ENCODE measurements around the gene APOL4. TPM values are rescaled to one million over a fixed set of nuclear protein-coding genes. Genes with fewer than 3 reads are reported as not detected.

The APOL4 gene
- total RNA-seq, 4 donors from 2014 or later, result 1.2 to 57.6 (median 11.2) TPM

GRCh38 chr22:36148411-36148810 is 53.2 kb downstream of the APOL4 start:
- 77 to 87% methylated on average over 8 of the region's 8 CpGs for WGBS, 2 donors
- TF ChIP-seq POLR2A (IDR thresholded peaks at IDR 0.05) (no peak), EP300 (IDR thresholded peaks at IDR 0.05) (no peak), CTCF (IDR thresholded peaks at IDR 0.05) (no peak)
- no peak for DNase-seq (ENCODE audit: low spot score in 2 of 2)
- H3K4me1 ChIP-seq, result peaks cover 0 to 64% (median 36%) of the 10 kb centered on the region in 4 donors
- no peaks in the 10 kb centered on the region for H3K27me3 ChIP-seq
- no peaks in the 10 kb centered on the region for H3K9me3 ChIP-seq
- peaks cover 0 to 26% (median 0%) of the 10 kb centered on the region in 3 donors for H3K36me3 ChIP-seq
- H3K4me3 ChIP-seq, result no peak overlapping the region
- peak overlapping the region in 2 of 4 donors; percentile 65 to 96 for H3K27ac ChIP-seq

DNA sequence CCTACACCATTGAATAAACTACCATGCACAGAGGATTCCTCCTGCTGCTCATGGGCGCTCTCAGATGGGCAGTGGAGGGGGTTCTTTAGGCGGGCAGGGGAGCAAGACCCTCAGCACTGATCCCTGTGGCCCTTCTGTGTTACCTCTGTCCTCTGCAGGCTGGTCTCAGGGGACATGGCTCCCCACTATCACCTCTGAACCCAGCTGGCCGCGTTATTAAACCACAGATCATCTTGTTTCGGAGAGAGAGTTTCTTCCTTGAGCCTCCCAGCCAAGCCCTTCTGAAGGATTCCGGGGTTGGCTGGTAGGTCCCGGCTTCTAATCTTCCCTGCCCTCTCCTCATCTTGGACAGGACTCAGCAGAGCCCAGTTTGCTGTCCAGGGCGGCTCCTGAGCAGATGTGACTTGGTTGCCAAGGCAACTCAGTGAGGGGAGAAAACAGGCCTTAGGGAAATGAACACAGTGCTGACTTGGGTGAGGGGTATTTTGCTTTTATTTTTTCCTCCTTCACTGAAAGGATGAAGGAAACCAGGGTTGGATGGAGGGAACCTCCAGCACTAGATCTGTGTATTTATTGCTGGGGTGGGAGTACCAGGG is 54.3 kb downstream of the APOL4 start:
- TF ChIP-seq EP300 (IDR thresholded peaks at IDR 0.05), result no peak
- TF ChIP-seq CTCF (IDR thresholded peaks at IDR 0.05), result no peak
- no peak for TF ChIP-seq POLR2A (IDR thresholded peaks at IDR 0.05)
- Histone ChIP-seq H3K4me3 (no peak overlapping the region), H3K4me1 (peaks cover 0 to 60% (median 34%) of the 10 kb centered on the region in 4 donors), H3K36me3 (peaks cover 0 to 37% (median 0%) of the 10 kb centered on the region in 3 donors), H3K27ac (peak overlapping the region in 3 of 4 donors; percentile 4 to 67 (median 63)), H3K9me3 (no peaks in the 10 kb centered on the region), H3K27me3 (no peaks in the 10 kb centered on the region)
- no peak for DNase-seq (ENCODE audit: low spot score in 2 of 2)
- 61 to 76% methylated on average over 8 of the region's 8 CpGs for WGBS, 2 donors

DNA sequence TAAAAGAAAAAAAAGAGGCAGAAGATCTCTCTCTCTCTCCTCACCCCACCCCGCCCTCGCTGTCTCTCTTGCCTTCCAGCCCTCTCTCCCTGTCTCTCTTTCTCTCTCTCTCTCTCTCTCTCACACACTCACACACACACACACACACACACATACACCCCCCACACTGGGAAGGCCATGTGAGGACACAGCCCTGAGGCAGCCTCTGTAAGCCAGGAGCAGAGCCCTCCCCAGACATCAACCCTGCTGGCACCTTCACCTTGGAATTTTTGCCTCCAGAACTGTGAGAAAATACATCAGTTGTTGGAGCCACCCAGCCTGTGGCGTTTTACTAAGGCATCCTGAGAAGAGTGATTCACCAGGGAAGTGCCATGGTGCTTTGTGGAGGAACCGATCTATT is 55.7 kb downstream of the APOL4 start:
- DNase-seq (ENCODE audit: low spot score in 2 of 2), result no peak
- TF ChIP-seq CTCF (IDR thresholded peaks at IDR 0.05) (no peak), EP300 (IDR thresholded peaks at IDR 0.05) (no peak), POLR2A (IDR thresholded peaks at IDR 0.05) (no peak)
- peaks cover 0 to 50% (median 0%) of the 10 kb centered on the region in 3 donors for H3K36me3 ChIP-seq
- H3K27ac ChIP-seq, result peak overlapping the region in 3 of 4 donors; percentile 2 to 46 (median 43)
- H3K4me3 ChIP-seq, result no peak overlapping the region
- peaks cover 0 to 50% (median 27%) of the 10 kb centered on the region in 4 donors for H3K4me1 ChIP-seq
- 50 to 73% methylated on average over 4 of the region's 4 CpGs for WGBS, 2 donors
- H3K27me3 ChIP-seq, result no peaks in the 10 kb centered on the region
- no peaks in the 10 kb centered on the region for H3K9me3 ChIP-seq

GRCh38 chr22:36144886-36145541 is 56.6 kb downstream of the APOL4 start:
- peaks cover 0 to 42% (median 18%) of the 10 kb centered on the region in 4 donors for H3K4me1 ChIP-seq
- H3K4me3 ChIP-seq, result no peak overlapping the region
- no peaks in the 10 kb centered on the region for H3K9me3 ChIP-seq
- no peaks in the 10 kb centered on the region for H3K27me3 ChIP-seq
- WGBS, 2 donors, result 41 to 51% methylated on average over 12 of the region's 12 CpGs
- TF ChIP-seq POLR2A (IDR thresholded peaks at IDR 0.05) (no peak), CTCF (IDR thresholded peaks at IDR 0.05) (peak; percentile 68 to 87 (median 75)), EP300 (IDR thresholded peaks at IDR 0.05) (peak in 1 of 2 donors; percentile 37)
- peak in 1 of 2 donors; percentile 55 for DNase-seq (ENCODE audit: low spot score in 2 of 2)
- peaks cover 0 to 59% (median 0%) of the 10 kb centered on the region in 3 donors for H3K36me3 ChIP-seq
- H3K27ac ChIP-seq, result peak overlapping the region in 2 of 4 donors; percentile 20 to 43

- no peaks in the 10 kb centered on the region for H3K27me3 ChIP-seq
- no peak overlapping the region for H3K27ac ChIP-seq
- no peak for TF ChIP-seq POLR2A (IDR thresholded peaks at IDR 0.05)
- no peak for TF ChIP-seq CTCF (IDR thresholded peaks at IDR 0.05)
- TF ChIP-seq EP300 (IDR thresholded peaks at IDR 0.05), result no peak
- H3K4me1 ChIP-seq, result peaks cover 0 to 31% (median 9%) of the 10 kb centered on the region in 4 donors
- WGBS, 2 donors, result 63% methylated on average over 4 of the region's 4 CpGs
- DNase-seq (ENCODE audit: low spot score in 2 of 2), result no peak
- H3K36me3 ChIP-seq, result peaks cover 0 to 56% (median 0%) of the 10 kb centered on the region in 3 donors
- H3K9me3 ChIP-seq, result no peaks in the 10 kb centered on the region
- no peak overlapping the region for H3K4me3 ChIP-seq
These were observed 57.7 kb downstream of the APOL4 start for GRCh38 chr22:36143956-36144355.
